ENCODE data around the gene PIM2.

DNA sequence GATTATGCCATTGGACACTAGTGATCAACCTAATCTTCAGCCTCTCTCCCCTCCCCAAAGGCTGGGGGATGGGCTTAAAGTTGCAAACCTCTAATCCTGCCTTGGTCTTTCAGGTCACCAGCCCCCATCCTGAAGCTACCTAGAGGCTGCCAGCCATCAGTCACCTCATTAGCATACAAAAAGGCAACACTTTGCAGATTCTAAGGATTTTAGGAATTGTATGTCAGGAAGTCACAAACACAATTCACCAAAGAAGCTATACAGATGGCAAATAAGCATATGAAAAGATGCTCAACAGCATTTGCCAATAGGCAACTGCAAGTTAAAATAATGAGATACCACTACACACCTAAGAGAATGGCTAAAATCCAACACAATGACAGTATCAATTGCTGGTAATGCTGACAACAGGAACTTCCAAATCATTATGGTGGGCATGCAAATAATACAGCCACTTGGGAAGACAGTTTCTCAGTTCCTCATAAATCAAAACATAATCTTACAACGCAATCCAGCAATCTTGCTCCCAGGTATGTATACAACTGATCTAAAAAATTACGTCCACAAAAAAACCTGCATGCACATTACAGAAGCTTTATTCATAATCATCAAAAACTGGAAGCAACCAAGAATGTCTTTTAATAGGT lies 9.0 kb upstream of the PIM2 start:
- TF ChIP-seq, protein P1, sequence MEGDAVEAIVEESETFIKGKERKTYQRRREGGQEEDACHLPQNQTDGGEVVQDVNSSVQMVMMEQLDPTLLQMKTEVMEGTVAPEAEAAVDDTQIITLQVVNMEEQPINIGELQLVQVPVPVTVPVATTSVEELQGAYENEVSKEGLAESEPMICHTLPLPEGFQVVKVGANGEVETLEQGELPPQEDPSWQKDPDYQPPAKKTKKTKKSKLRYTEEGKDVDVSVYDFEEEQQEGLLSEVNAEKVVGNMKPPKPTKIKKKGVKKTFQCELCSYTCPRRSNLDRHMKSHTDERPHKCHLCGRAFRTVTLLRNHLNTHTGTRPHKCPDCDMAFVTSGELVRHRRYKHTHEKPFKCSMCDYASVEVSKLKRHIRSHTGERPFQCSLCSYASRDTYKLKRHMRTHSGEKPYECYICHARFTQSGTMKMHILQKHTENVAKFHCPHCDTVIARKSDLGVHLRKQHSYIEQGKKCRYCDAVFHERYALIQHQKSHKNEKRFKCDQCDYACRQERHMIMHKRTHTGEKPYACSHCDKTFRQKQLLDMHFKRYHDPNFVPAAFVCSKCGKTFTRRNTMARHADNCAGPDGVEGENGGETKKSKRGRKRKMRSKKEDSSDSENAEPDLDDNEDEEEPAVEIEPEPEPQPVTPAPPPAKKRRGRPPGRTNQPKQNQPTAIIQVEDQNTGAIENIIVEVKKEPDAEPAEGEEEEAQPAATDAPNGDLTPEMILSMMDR (conservative IDR thresholded peaks at IDR 0.05; ENCODE audit: low read depth, low read length), result no peak
- TF ChIP-seq CEBPB (IDR thresholded peaks at IDR 0.05; ENCODE audit: low read depth, low read length), result no peak
- TF ChIP-seq, protein P2, sequence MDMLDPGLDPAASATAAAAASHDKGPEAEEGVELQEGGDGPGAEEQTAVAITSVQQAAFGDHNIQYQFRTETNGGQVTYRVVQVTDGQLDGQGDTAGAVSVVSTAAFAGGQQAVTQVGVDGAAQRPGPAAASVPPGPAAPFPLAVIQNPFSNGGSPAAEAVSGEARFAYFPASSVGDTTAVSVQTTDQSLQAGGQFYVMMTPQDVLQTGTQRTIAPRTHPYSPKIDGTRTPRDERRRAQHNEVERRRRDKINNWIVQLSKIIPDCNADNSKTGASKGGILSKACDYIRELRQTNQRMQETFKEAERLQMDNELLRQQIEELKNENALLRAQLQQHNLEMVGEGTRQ (IDR thresholded peaks at IDR 0.05; ENCODE audit: low read depth, low read length), result no peak
- TF ChIP-seq POLR2A (IDR thresholded peaks at IDR 0.05; ENCODE audit: low read depth, low read length), result no peak
- no peak for TF ChIP-seq RCOR1 (IDR thresholded peaks at IDR 0.05; ENCODE audit: insufficient replicate concordance, low read length)
- no peak for TF ChIP-seq RFX5 (IDR thresholded peaks at IDR 0.05; ENCODE audit: low read depth, low read length)
- no peak for TF ChIP-seq MAFK (IDR thresholded peaks at IDR 0.05; ENCODE audit: low read depth, low read length)
- TF ChIP-seq, protein P3, sequence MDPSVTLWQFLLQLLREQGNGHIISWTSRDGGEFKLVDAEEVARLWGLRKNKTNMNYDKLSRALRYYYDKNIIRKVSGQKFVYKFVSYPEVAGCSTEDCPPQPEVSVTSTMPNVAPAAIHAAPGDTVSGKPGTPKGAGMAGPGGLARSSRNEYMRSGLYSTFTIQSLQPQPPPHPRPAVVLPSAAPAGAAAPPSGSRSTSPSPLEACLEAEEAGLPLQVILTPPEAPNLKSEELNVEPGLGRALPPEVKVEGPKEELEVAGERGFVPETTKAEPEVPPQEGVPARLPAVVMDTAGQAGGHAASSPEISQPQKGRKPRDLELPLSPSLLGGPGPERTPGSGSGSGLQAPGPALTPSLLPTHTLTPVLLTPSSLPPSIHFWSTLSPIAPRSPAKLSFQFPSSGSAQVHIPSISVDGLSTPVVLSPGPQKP (IDR thresholded peaks at IDR 0.05; ENCODE audit: borderline replicate concordance, low read depth, low read length), result no peak
